NCI-H526 (cell line): ENCODE data around the gene CD320.
A peak's percentile ranks its signal among the peaks of the same experiment; 100 is the strongest.
"Not testable (repeated sequence)": the region's sequence is repeated elsewhere in the genome, so short reads cannot be mapped to it uniquely, and the experiment has no call there.

ENCODE experiments used
- DNase-seq, 2 experiments: peaks; one replicate each; lab custom pipeline; 2025; lab: John Stamatoyannopoulos, UW

The CD320 gene

DNA sequence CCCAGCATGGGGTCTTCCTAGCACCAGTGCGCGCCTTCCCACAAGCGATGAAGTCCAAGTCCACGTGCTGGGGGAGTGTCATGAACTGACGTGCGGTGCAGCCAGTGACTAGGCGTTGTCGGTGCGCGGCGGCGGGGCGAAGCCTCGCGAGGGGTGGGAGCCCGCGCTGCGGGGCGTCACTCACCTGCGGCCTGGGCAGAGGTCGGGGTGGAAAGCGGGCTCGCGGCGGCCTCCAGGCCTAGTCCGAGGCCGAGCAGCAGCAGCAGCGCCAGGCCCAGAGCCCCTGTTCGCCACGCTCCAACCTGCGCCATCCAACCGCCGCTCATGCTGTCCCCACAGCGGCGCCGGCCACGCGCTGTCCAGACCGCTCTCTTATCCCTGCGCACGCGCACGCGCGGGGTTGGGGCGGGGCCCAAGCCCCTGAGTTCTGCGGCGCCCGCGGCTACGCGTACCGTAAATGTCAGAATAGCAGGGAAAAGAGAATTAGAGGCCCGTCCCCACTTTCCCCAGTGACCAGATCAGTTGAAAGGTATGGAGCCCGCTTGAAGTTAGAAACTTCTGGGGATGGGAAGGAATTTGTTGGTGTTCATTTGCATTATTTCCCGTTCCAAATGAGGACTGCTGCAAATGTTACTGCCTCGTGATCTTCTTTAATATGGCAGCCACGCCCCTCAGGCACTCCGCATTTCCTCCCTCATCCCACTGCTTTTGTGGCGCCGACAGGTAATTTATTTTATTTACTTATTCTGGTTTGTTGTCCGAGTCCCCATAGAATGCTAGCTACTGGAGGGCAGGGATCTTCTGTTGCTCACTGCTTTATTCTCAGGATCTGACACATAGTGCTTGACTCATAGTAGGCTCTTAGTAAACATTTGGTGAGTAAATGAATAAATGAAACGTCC is at the start of gene CD320:
Gene CD320 (minus strand): TSS at position 394 of the 902 bp plus-strand sequence. CDS start 68 bp downstream, at position 326.
- peak; percentile 81 to 94 for DNase-seq

DNA sequence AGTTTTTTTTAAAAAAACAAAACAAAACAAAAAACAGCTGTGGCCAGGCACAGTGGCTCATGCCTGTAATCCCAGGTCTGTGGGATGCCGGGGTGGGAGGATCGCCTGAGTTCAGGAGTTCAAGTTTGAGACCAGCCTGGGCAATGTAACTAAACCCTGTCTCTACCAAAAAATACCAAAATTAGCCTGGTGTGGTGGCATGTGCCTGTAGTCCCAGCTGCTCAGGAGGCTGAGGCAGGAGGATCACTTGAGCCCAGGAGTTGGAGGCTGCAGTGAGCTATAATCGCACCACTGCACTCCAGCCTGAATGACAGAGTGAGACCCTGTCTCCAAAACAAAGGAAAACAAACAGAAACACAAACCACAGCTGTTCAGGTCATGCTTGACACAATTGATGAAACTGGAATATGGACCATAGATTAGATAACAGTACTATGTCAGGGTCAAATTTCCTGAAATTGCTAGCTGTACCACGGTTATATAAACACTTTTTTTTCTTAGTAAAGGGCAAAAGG is 48.9 kb upstream of the CD320 start:
- no peak for DNase-seq

- no peak for DNase-seq
Measured at GRCh38 chr19:8355631-8356402, 47.7 kb upstream of the CD320 start.

GRCh38 chr19:8352845-8353244 is 44.7 kb upstream of the CD320 start:
- not testable (repeated sequence) for DNase-seq

DNA sequence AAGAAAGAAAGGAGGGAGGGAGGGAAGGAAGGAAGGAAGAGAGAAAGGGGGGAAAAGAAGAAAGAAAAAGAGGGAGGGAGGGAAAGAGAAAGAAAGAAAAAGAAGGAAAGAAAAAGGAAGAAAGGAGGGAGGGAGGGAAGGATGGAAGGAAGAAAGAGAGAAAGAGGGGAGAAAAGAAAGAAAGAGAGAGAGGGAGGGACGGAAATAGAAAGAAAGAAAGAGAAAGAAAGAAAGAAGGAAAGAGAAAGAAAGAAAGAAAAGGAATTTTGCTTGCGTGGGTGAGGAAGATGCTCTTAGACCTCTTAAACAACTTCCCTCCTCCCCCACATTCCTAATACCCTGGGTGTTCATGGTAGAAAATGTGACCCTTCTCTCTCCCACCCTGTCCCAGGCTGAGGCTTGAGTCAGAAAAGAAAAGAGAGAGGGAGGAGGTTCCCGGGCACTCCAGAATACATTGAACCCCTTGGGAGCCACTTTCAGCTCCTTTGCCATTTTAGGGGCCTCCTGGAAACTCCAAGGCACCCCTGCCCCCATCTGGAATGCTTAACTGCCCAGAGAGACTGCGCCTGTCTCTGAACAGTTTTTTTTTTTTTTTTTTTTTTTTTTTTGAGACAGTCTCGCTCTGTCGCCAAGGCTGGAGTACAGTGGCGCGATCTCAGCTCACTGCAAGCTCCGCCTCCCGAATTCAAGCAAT is 44.1 kb upstream of the CD320 start:
- DNase-seq, result no peak

GRCh38 chr19:8349629-8350372 is 41.6 kb upstream of the CD320 start:
- DNase-seq, result not testable (repeated sequence)

GRCh38 chr19:8343483-8343844 is 35.3 kb upstream of the CD320 start:
- no peak for DNase-seq

GRCh38 chr19:8342684-8343482 is 34.7 kb upstream of the CD320 start, which contains the start of gene KANK3:
TSS of gene KANK3 (minus strand) at chr19:8343262. CDS start at chr19:8337828, 5,434 bp downstream.
- peak; percentile 69 to 91 for DNase-seq

DNA sequence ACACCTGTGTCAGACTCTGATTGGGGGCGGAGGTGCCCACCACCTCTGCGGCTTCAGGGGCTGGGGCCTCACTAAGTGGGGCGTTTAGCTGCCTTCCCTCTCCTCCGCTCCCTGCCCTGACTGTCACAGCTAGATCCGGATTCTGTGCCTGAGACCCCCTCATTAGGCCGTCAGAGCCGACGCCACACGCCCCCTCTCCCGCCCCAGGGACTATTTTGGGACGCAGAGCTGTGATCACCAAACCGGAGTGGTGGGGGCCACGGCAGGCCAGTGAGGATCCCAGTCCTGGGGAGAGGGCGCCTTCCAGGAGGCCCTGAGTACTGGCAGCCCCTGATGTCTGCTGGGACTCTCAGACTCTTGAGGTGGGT is 34.1 kb upstream of the CD320 start:
- DNase-seq, result no peak

- DNase-seq, result not testable (repeated sequence)
Measured at GRCh38 chr19:8341504-8341903, 33.3 kb upstream of the CD320 start.

DNA sequence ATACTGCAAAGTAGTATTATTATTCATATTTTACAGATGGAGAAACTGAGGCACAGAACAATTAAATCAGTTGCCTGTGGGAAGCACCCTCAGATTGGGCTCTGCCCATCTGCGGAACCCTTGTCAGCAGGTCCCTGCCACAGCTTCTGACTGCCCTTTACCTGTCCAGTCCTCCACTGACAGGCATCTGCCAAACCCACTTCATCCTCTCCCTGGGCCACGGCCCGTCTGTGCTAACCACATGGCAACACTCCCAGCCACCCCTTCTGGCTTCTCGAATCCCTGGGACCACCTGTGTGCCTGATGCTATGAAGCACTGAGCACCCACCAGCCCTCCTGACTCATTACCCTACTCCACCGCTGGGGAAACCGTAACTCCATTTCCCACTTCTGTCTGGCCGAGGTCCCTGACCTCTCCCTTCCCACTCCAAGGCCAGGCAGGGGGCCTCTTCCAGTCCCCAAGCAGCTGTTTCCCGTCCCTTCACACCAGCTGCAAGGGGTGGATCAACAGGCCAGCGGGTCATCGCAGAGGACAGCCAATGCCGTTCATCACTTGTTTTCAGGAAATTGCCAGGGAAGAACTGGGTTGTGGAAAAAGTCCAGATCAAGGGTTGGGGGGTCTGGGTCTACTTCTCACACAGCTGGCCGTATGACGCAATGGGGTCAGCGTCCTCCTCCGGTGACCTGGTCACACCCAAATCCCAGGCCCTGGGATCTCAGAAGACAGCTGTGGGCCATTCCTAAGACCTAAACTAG is 32.4 kb upstream of the CD320 start:
- DNase-seq, result no peak

DNA sequence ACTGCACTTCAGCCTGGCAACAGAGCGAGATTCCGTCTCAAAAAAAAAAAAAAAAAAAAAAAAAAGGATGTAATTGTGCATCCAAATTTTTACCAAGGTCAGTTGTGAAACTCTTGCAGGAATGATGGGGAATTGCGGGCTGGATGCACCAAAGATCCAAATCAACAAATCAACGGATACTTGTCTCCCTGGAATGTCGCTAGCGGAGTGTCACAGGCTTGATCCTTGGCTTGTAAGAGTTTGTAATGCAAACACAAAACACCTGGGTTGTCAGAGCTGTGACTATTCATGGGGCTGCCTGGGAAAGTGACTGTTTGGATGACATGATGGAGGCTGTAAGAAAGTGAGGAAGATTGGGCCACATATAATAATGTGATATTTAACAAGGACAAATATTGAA is 30.7 kb upstream of the CD320 start:
- DNase-seq, result no peak

GRCh38 chr19:8337728-8338127 is 29.6 kb upstream of the CD320 start:
- DNase-seq, result peak in 1 of 2 experiments; percentile 20

DNA sequence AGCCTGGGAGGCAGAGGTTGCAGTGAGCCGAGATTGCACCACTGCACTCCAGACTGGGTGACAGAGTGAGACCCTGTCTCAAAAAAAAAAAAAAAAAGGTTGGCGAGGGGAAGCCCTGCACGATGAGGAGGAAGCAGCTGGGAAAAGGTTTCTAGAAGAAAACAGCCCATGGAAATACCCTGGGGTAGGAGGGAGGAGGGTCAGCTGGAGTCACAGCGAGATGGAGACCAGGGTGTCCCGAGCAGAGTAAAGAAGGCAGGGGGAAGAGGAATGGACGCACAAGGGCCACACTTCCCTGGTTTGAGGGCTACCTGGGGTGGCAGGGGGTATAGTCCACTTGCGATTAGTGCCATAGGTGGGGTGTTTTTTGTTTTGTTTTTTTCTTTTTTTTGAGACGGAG is 28.5 kb upstream of the CD320 start:
- no peak for DNase-seq

- DNase-seq, result peak in 1 of 2 experiments; percentile 26
Measured at GRCh38 chr19:8336072-8336569, 28.0 kb upstream of the CD320 start.

DNA sequence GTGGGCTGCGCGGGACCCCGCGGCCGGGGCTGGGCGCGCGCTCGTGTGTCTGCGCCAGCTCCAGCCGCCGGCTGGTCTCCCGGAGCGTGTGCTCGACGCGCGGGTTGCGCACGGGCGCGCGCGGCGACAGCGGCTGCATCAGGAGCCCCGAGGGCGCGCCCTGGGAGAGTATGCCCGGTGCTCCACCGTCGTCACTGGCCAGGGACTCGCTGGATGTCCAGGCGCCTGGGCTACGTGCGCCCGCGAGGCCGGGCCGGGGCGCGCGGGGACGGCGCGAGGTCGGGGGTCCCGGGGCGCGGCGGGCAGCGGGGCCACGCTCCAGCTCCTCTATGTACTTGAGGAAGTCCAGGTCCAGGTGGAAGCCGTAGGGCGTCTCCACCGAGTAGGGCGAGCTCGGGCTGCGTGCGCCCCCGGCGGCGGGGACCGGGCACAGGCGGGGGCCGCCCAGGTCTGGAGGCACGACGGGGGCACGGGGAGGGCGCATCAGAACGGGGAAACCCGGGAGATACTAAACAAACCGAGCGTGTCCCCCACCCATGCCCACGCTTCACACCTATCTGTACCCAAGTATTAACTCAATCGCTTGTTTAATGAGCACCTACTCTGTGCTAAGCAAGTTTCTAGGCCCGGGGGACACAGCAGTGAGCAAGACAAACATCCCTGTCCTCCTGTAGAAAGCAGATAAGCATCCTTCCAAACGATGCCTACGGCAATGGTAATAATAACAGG is 27.3 kb upstream of the CD320 start:
- peak in 1 of 2 experiments; percentile 55 for DNase-seq

DNA sequence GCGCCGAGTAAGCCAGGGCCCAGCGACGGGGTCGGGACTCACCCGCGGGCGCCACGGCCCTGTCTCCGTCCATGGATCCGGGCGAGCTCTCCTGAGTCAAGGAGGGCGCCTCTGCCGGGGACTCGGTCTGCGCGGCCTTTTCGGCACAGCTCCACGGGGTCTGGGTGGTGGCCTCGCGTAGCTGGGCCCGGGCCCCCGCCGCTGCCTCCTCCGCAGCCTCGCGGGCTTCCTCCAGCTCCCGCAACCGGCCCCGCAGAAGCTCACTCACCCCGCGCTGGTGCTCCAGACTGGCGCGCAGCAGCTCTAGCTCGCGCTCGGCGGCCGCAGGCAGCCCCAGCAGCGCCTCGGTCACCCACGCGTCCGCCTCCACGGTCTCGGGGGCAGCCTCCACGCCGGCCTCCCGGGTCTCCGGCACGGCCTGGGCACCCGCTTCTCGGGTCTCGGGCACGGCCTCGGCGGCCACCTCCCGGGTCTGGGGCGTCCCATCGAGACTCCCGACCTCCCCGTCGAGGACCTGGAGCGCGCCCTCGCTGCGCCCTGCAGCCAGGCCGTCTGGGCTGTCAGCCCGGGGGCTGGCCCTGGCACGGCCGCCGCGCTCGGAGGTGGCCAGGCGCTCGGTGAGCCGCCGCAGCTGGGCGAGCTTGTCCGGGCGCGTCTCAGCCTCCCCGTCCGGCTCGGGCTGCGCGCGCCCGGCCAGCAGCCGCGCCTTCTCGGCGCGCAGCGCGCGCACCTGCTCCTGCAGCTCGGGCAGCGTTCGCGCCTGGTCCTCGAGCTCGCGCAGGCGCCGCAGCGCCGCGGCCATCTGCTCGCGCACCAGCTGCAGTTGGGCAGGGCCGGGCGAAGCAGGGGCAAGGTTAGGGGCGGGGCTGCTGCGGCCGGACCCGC is 26.5 kb upstream of the CD320 start:
- DNase-seq, result peak in 1 of 2 experiments; percentile 88
